ENCODE results near the gene ZGLP1.
"Not testable (repeated sequence)": the region's sequence is repeated elsewhere in the genome, so short reads cannot be mapped to it uniquely, and the experiment has no call there.

Gene ZGLP1

DNA sequence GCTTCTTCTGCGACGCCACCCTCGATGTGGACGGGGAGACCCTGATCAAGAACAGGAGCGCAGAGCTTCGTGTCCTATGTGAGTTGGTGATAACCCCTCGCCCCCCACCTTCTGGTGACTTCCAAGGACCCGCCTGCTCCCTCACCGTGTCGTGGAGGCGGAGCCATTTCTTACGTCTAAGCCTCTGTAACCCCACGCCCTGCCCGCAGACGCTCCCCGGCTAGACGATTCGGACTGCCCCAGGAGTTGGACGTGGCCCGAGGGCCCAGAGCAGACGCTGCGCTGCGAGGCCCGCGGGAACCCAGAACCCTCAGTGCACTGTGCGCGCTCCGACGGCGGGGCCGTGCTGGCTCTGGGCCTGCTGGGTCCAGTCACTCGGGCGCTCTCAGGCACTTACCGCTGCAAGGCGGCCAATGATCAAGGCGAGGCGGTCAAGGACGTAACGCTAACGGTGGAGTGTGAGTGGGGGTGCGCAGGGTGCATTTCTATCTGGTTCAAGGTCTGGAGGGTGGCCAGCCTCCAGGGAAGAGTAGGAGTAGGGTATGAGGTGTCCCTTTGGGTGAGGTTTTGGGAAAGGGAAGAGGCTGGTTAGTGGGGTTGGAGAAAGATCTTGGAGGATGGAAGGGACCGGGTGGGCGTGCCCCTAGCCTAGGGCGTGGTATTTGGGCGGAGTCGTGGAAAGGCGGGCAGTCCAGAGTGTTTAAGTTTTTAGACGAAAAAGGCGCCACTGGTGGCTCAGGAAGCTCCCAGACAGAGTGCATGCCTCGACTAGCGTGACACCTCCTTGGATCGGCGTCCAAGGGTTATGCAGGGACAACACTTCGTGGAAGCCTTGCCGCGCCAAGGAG is 16.6 kb downstream of the ZGLP1 start:
- DNase-seq, result no peak

DNA sequence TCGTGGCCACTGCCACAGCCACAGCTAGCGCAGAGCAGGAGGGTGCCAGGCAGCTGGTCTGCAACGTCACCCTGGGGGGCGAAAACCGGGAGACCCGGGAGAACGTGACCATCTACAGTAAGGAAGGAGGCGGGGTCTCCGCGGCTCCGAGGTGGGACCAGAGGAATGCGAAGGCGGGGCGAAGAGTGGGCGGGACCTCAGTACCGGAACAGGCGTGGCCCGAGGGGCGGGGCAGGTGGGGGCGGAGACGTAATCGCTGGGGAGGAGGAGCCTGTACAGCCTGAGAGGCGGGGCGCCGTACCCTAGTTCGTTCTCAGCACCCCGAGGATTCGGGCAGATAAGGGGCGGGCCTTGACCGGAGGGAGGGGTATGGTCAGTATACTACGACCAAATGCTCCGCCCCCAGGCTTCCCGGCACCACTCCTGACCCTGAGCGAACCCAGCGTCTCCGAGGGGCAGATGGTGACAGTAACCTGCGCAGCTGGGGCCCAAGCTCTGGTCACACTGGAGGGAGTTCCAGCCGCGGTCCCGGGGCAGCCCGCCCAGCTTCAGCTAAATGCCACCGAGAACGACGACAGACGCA is 17.3 kb downstream of the ZGLP1 start:
- peak; percentile 49 for DNase-seq

DNA sequence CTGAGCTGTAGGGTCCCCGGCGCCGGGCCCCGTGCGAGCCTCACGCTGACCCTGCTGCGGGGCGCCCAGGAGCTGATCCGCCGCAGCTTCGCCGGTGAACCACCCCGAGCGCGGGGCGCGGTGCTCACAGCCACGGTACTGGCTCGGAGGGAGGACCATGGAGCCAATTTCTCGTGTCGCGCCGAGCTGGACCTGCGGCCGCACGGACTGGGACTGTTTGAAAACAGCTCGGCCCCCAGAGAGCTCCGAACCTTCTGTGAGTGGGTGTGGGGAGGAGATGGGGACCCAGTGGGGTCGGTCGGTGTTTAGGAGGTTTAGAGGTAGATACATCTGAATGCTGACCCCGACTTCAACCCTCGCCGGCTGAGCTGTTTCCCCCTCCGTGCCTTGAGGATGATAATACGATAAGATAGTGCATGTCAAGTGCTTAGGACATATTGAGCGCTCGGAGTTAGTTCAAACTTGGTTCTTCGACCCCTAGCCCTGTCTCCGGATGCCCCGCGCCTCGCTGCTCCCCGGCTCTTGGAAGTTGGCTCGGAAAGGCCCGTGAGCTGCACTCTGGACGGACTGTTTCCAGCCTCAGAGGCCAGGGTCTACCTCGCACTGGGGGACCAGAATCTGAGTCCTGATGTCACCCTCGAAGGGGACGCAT is 17.9 kb downstream of the ZGLP1 start:
- DNase-seq, result no peak

DNA sequence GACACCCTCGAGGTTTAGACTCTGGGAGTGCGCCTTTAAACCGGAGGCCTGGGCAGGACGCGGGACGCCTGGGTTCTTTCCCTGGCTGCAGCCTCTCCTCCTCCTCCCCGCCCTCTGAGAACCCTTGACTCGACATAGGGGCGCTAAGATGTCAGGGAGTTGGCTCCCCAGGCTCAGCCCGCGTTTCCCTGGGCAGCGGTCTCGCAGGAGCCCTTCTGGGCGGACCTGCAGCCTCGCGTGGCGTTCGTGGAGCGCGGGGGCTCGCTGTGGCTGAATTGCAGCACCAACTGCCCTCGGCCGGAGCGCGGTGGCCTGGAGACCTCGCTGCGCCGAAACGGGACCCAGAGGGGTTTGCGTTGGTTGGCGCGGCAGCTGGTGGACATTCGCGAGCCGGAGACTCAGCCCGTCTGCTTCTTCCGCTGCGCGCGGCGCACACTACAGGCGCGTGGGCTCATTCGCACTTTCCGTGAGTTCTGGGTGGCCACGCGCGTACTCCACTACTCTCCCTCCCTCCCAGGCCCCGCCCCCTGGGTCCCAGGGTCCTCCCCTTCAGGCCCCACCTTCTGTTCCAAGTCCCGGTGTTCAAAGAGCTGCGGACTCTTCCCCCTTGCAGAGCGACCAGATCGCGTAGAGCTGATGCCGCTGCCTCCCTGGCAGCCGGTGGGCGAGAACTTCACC is 18.6 kb downstream of the ZGLP1 start:
- peak; percentile 41 for DNase-seq

DNA sequence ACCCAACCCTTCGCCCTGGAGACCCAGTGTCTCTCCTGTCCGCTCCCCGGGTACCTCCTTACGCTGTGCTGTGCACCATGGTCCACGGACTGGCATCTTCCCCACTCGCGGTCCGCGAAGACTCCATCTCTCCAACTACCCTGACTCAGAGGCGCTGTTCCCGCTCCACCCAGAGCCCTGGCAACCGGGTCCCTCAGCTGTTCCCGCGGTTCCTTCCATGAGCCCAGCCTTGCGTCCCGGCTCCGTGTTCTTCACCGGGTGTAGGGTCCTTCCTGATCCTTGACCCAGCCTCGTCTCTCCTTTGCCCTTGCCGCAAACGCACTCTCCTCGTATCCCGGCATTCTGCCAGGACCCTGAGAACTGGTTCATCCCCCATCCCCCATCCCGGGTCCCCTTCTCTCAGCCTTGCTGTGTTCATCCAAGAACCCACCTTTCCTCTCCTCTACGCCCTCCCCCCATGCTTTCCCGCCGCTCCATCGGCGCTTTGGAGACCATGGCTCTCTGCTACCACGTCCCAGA is 19.2 kb downstream of the ZGLP1 start:
- no peak for DNase-seq

DNA sequence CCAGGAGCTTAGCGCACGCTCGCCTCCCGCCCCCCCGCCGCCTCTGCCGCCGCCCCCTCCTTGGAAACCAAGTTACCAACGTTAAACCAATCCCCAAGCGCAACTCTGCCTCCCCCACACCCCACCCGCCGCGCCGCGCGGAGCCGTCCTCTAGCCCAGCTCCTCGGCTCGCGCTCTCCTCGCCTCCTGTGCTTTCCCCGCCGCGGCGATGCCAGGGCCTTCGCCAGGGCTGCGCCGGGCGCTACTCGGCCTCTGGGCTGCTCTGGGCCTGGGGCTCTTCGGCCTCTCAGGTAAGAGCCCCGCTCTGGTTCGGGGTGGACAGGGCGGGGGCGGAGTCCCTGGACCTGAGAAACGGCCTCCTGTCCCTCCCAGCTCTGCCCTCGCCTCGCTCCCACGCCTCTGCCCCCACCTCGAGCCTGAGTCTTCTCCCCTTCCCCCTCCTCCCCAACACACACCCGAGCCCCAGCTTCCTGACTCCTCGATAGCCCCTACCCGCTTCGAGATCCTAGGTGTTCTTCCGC is 19.7 kb downstream of the ZGLP1 start, which contains the start of gene ICAM5:
TSS of gene ICAM5 (plus strand) at position 117 of the 521 bp plus-strand sequence. CDS start at position 209, 92 bp downstream.
- DNase-seq, result no peak

DNA sequence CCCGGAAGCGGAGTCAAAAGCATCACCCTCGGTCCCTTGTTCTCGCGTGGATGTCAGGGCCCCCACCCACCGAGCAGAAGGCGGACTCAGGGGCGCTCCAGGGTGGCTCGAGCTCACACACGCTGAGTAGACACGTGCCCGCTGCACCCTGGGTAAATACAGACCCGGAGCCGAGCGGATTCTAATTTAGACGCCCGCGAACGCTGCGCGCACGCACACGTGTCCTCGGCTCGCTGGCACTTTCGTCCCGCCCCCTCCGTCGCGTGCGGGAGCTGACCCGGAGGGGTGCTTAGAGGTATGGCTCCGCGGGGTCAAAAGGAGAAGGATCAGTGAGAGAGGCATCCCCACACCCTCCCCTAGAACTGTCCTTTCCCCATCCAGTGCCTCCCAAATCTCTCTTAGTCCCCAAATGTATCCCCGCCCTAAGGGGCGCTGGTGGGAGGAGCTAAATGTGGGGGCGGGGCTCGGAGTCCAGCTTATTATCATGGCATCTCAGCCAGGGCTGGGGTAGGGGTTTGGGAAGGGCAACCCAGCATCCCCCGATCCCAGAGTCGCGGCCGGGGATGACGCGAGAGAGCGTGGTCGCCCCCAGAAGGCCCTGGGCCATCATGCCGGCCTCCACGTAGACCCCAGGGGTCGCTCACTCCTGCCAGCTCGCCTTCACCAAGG is 20.3 kb downstream of the ZGLP1 start:
- peak; percentile 41 for DNase-seq

DNA sequence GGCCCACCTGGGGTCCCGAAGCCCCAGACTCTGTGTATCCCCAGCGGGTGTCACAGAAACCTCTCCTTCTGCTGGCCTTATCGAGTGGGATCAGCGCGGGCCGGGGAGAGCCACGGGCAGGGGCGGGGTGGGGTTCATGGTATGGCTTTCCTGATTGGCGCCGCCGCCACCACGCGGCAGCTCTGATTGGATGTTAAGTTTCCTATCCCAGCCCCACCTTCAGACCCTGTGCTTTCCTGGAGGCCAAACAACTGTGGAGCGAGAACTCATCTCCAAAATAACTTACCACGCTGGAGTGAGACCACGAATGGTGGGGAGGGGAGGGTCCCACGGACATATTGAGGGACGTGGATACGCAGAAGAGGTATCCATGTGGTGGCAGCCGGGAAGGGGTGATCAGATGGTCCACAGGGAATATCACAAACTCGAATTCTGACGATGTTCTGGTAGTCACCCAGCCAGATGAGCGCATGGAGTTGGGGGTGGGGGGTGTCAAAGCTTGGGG is 20.9 kb downstream of the ZGLP1 start:
- DNase-seq, result peak; percentile 55

DNA sequence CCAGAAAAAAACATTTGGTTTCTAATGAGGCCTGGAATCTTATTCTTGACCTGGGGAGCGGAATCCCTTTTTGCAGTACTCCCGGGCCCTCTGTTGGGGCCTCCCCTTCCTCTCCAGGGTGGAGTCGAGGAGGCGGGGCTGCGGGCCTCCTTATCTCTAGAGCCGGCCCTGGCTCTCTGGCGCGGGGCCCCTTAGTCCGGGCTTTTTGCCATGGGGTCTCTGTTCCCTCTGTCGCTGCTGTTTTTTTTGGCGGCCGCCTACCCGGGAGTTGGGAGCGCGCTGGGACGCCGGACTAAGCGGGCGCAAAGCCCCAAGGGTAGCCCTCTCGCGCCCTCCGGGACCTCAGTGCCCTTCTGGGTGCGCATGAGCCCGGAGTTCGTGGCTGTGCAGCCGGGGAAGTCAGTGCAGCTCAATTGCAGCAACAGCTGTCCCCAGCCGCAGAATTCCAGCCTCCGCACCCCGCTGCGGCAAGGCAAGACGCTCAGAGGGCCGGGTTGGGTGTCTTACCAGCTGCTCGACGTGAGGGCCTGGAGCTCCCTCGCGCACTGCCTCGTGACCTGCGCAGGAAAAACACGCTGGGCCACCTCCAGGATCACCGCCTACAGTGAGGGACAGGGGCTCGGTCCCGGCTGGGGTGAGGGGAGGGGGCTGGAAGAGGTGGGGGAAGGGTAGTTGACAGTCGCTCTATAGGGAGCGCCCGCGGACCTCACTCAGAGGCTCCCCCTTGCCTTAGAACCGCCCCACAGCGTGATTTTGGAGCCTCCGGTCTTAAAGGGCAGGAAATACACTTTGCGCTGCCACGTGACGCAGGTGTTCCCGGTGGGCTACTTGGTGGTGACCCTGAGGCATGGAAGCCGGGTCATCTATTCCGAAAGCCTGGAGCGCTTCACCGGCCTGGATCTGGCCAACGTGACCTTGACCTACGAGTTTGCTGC is 22.5 kb downstream of the ZGLP1 start, which contains the start of gene ICAM4:
TSS of gene ICAM4 (plus strand) at position 153 of the 935 bp plus-strand sequence. CDS start at position 211, 58 bp downstream.
- peak; percentile 56 for DNase-seq

DNA sequence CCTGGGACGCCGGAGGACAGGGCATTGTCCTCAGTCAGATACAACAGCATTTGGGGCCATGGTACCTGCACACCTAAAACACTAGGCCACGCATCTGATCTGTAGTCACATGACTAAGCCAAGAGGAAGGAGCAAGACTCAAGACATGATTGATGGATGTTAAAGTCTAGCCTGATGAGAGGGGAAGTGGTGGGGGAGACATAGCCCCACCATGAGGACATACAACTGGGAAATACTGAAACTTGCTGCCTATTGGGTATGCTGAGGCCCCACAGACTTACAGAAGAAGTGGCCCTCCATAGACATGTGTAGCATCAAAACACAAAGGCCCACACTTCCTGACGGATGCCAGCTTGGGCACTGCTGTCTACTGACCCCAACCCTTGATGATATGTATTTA is 24.2 kb downstream of the ZGLP1 start:
- no peak for DNase-seq

DNA sequence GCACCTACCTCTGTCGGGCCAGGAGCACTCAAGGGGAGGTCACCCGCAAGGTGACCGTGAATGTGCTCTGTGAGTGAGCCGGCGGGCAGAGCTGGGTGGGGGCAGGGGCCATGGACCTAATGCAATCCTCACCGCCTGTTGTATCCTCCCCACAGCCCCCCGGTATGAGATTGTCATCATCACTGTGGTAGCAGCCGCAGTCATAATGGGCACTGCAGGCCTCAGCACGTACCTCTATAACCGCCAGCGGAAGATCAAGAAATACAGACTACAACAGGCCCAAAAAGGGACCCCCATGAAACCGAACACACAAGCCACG is 24.7 kb downstream of the ZGLP1 start:
- DNase-seq, result no peak

DNA sequence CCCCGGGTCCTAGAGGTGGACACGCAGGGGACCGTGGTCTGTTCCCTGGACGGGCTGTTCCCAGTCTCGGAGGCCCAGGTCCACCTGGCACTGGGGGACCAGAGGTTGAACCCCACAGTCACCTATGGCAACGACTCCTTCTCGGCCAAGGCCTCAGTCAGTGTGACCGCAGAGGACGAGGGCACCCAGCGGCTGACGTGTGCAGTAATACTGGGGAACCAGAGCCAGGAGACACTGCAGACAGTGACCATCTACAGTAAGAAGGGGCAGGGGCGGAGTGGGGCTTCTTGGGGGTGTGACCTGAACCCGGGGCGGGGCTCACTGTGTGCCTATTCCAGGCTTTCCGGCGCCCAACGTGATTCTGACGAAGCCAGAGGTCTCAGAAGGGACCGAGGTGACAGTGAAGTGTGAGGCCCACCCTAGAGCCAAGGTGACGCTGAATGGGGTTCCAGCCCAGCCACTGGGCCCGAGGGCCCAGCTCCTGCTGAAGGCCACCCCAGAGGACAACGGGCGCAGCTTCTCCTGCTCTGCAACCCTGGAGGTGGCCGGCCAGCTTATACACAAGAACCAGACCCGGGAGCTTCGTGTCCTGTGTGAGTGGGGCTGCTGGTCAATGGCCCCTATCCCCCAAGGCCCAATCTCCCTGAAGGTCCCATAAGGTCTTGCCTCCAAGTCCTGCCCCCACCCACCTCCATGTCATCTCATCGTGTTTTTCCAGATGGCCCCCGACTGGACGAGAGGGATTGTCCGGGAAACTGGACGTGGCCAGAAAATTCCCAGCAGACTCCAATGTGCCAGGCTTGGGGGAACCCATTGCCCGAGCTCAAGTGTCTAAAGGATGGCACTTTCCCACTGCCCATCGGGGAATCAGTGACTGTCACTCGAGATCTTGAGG is 25.3 kb downstream of the ZGLP1 start:
- no peak for DNase-seq

DNA sequence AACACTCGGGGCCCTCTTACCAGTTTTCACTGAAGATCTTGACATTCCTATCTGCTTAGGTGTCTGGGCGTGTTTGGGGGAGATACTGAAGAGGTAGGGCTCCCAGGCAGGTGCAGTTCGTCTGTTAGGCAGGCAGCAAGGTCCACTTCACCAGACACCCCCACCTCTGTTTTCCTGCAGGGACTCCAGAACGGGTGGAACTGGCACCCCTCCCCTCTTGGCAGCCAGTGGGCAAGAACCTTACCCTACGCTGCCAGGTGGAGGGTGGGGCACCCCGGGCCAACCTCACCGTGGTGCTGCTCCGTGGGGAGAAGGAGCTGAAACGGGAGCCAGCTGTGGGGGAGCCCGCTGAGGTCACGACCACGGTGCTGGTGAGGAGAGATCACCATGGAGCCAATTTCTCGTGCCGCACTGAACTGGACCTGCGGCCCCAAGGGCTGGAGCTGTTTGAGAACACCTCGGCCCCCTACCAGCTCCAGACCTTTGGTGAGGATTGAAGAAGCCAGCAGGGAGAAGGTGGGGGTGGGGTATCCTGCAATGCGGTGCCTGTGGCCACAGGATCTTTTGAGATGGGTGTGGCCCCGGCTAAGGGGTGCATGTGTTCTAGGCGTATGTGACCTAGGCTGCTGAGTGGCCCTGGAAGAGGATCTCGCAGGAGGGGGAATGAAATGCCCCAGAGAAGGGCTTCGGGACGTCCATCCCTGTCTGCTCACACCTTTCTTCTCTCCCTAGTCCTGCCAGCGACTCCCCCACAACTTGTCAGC is 26.1 kb downstream of the ZGLP1 start:
- no peak for DNase-seq

DNA sequence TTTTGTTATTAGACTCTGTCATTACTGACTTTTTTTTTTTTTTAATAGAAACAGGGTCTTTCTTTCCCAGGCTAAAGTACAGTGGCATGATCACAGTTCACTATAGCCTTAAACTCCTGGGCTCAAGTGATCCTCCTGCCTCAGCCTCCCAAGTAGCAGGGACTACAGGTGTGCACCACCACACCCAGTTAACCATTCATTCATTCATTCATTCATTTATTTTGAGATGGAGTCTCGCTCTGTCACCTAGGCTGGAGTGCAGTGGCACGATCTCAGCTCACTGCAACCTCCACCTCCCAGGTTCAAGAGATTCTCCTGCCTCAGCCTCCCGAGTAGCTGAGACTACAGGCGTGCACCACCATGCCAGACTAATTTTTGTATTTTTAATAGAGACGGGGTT is 27.6 kb downstream of the ZGLP1 start:
- not testable (repeated sequence) for DNase-seq

DNA sequence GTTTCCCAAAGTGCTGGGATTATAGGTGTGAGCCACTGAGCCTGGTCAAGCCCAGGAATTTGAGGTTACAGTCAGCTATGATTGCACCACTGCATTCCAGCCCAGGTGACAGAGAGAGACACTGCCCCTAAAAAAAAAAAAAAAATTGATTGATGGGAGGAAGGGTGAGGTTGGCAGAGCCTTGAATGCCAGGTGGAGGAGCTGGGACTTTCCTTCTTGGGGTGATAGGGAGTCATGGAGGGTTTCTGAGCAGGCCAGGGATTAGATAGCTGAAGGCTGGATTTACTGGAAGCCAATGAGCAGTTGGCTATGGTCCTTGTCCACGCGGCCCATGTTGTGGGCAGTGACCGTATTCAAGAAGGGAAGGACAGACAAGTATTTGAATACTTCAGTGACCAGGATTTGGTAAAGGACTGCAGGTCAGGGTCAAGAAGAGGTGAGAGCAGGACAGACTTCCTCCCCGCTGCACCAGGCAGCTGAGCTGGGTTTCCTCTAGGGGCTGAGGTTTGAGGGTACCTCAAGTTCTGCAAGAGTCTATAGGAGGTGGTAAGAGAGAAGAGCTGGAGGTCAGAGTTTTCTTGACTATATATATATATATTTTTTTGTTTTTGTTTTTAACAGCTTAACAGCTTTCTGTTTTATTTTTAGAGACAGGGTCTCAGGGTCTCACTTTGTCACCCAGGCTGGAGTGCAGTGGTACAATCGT is 29.7 kb downstream of the ZGLP1 start:
- DNase-seq, result no peak

DNA sequence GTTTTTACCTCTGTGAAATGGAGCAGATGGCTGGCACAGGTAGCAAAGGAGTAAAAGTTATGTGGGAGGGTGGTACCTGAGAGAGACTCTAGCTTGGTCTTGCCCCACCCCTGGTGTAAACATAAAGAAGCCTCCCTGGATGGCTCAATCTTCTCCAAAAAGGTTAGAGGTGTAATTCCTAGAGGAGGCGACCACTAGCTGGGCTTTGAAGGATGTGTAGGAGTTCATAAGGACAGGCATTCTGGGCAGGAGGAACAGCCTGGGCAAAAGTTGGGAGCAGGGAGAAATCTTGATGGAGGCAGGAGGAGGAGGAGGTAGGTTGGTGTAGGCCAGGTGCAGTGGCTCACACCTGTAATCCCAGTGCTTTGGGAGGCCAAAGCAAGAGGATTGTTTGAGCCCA is 30.7 kb downstream of the ZGLP1 start:
- no peak for DNase-seq

DNA sequence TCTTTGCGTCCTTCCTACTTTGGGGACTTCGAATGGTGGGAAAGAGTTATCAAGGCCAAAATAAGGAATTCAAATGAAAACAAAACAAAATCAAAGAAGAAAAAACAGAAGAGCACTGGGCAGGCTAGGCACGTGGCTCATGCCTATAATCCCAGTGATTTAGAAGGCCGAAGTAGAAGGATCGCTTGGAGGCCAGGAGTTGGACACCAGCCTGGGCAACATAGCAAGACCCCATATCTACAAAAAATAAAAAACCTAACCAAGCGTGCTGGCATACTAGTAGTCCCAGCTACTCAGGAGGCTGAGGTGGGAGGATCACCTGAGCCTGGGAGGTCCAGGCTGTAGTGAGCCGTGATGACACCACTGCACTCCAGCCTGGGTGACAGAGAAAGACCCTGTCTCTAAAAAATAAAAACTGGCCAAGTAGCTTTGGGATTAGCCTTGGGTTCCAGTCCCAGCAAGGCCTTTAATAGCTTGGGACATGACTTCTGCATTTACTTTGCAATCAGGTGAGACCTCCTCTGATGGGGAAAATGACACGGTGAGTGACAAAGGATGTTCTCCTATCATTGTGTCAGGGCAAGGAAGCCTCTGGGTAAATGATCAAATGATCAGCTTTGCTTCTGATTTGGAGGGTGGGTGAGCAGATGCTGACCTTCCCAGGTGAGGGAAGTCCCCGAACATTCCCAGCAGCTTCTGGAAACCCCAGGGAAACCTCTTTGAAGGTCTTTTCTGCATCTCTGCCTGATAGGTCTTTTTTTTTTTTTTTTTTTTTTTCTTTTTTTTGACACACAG is 31.6 kb downstream of the ZGLP1 start:
- DNase-seq, result no peak

Data from right hindlimb (tissue), 1 donor.